Measurements from ENCODE around the gene FCRL4. TPM values are rescaled to one million over a fixed set of nuclear protein-coding genes. Genes with fewer than 3 reads are reported as not detected.

FCRL4 gene
- total RNA-seq, 1 donor from 2014 or later = not detected

- no peak for TF ChIP-seq CTCF (IDR thresholded peaks at IDR 0.05)
- H3K36me3 Mint-ChIP-seq (ENCODE audit: unreplicated experiment) = no peaks in the 10 kb centered on the region
- no peak overlapping the region for H3K27ac Mint-ChIP-seq (ENCODE audit: unreplicated experiment)
- H3K9me3 Mint-ChIP-seq (ENCODE audit: unreplicated experiment) = no peaks in the 10 kb centered on the region
- no peaks in the 10 kb centered on the region for H3K27me3 Mint-ChIP-seq (ENCODE audit: unreplicated experiment)
- no peak for DNase-seq (ENCODE audit: extremely low spot score, unreplicated experiment)
- H3K4me3 Mint-ChIP-seq (ENCODE audit: unreplicated experiment) = no peak overlapping the region
- H3K4me1 Mint-ChIP-seq (ENCODE audit: unreplicated experiment) = no peaks in the 10 kb centered on the region
Observed at GRCh38 chr1:157596384-157596783, 1.5 kb downstream of the FCRL4 start.

- Mint-ChIP-seq H3K36me3 (ENCODE audit: unreplicated experiment) (no peaks in the 10 kb centered on the region), H3K27ac (ENCODE audit: unreplicated experiment) (no peak overlapping the region), H3K9me3 (ENCODE audit: unreplicated experiment) (no peaks in the 10 kb centered on the region), H3K4me3 (ENCODE audit: unreplicated experiment) (no peak overlapping the region), H3K4me1 (ENCODE audit: unreplicated experiment) (no peaks in the 10 kb centered on the region), H3K27me3 (ENCODE audit: unreplicated experiment) (no peaks in the 10 kb centered on the region)
- DNase-seq (ENCODE audit: extremely low spot score, unreplicated experiment) = no peak
- TF ChIP-seq CTCF (IDR thresholded peaks at IDR 0.05) = no peak
Observed at GRCh38 chr1:157595356-157595755, 2.5 kb downstream of the FCRL4 start.

GRCh38 chr1:157585984-157586383 lies 11.9 kb downstream of the FCRL4 start:
- Mint-ChIP-seq H3K27ac (ENCODE audit: unreplicated experiment) (no peak overlapping the region), H3K9me3 (ENCODE audit: unreplicated experiment) (no peaks in the 10 kb centered on the region), H3K4me1 (ENCODE audit: unreplicated experiment) (no peaks in the 10 kb centered on the region), H3K36me3 (ENCODE audit: unreplicated experiment) (no peaks in the 10 kb centered on the region), H3K4me3 (ENCODE audit: unreplicated experiment) (no peak overlapping the region), H3K27me3 (ENCODE audit: unreplicated experiment) (peaks cover 3% of the 10 kb centered on the region)
- no peak for DNase-seq (ENCODE audit: extremely low spot score, unreplicated experiment)
- no peak for TF ChIP-seq CTCF (IDR thresholded peaks at IDR 0.05)

GRCh38 chr1:157584503-157584902 lies 13.4 kb downstream of the FCRL4 start:
- Mint-ChIP-seq H3K27ac (ENCODE audit: unreplicated experiment) (no peak overlapping the region), H3K36me3 (ENCODE audit: unreplicated experiment) (no peaks in the 10 kb centered on the region), H3K9me3 (ENCODE audit: unreplicated experiment) (no peaks in the 10 kb centered on the region), H3K4me1 (ENCODE audit: unreplicated experiment) (no peaks in the 10 kb centered on the region), H3K27me3 (ENCODE audit: unreplicated experiment) (peaks cover 3% of the 10 kb centered on the region), H3K4me3 (ENCODE audit: unreplicated experiment) (no peak overlapping the region)
- DNase-seq (ENCODE audit: extremely low spot score, unreplicated experiment) = no peak
- no peak for TF ChIP-seq CTCF (IDR thresholded peaks at IDR 0.05)

- Mint-ChIP-seq H3K4me3 (ENCODE audit: unreplicated experiment) (no peak overlapping the region), H3K36me3 (ENCODE audit: unreplicated experiment) (no peaks in the 10 kb centered on the region), H3K9me3 (ENCODE audit: unreplicated experiment) (no peaks in the 10 kb centered on the region), H3K4me1 (ENCODE audit: unreplicated experiment) (no peaks in the 10 kb centered on the region), H3K27ac (ENCODE audit: unreplicated experiment) (no peak overlapping the region), H3K27me3 (ENCODE audit: unreplicated experiment) (peaks cover 8% of the 10 kb centered on the region)
- TF ChIP-seq CTCF (IDR thresholded peaks at IDR 0.05) = no peak
- no peak for DNase-seq (ENCODE audit: extremely low spot score, unreplicated experiment)
Observed at GRCh38 chr1:157580828-157581210, 17.1 kb downstream of the FCRL4 start.

All from osteocyte (in vitro differentiated cells).